NCI-H510A (cell line): ENCODE results near the gene PPP1CB.
A peak's percentile ranks its signal among the peaks of the same experiment; 100 is the strongest.
"Not testable (repeated sequence)": the region's sequence is repeated elsewhere in the genome, so short reads cannot be mapped to it uniquely, and the experiment has no call there.

Source experiments
- DNase-seq: peaks from one replicate; lab custom pipeline; 2025; lab: John Stamatoyannopoulos, UW

PPP1CB gene

DNA sequence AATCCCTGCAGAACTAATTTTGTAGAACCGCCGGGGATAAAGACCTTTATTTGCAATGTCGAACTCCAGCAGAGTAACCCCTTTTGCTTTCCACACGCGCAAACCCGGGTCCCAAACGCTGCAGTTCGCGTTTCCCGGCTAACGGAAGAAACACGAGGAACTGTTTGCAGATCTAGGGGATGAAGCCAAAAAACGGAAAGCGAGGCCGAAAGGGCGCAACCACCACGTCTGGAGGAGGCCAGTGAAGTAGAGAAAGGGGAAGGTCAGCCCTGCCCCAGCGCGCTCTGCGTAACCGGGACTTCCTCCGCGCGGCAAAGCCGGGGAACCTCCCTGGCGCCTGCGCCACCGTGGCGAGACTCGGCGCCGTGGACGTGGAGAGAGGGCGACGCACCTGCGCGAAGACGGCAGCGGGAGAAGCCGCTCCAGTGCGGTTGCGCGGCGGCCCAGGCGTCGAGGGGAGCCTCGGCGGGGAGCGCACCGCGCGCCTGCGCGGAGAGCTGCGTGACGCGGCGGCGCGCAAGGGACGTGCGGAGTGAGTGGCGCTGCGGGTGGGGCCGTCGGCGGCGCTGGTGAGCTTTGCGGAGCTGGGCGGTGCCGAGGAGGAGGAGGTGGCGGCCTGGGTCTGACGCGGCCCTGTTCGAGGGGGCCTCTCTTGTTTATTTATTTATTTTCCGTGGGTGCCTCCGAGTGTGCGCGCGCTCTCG, at the start of gene PPP1CB:
TSS of gene PPP1CB (plus strand) at position 579 of the 704 bp plus-strand sequence. CDS start 295 bp downstream, outside the sequence.
- DNase-seq: peak; percentile 90

DNA sequence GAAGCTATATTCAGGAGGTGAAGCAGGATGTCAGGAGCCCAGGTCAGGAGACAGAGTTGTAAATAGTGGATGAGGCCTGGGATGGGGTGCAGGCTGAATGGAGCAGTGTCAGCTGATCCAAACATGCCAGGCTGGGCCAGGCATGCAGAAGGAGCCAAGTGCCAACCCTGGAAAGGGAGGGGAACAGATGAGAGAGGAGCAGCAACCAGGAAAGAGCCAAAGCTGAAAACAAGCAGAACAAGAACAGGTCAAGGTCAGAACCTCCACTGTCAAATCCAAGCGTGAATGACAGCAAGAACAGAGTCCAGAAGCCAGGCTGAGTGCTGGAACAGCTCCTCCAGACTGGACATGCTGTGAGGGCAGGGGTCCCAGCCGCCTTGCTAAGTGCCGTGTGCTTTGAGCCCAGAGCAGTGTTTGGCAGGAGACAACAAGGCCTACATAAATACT, 49.2 kb upstream of the PPP1CB start:
- no peak for DNase-seq

DNA sequence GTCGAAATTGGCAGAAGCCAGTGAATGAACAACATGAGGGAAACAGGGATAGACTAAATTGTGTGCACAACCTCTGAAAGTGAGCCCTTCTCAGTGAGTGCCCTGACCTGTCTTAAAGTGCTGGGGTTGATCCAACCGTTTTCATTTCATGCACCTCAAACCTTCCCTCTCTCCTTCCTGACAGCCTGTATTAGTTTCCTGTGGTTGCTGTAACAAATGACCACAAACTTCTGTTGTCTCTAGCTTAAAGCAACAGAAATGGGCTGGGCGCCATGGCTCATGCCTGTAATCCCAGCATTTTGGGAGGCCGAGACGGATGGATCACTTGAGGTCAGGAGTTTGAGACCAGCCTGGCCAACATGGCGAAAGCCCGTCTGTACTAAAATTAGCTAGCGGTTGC, 48.8 kb upstream of the PPP1CB start:
- no peak for DNase-seq

DNA sequence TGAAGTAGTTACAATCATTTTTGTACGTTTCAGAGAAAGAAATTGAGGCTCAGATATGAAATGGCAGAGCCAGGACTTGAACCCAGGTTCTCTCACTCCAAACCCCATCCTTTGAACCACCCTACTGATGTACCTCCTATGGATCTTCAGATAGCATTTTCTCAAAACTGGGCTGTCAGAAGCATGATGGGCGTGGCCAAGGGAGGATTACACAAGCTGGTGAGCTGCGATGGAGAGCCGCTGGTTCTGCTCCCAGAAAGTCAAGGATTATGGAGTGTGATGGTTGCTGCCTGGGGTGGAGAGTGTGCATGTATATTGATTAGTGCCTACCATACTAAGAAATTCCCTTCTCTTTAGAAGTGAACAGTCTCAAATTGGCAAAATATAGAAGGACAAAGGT, 47.0 kb upstream of the PPP1CB start:
- no peak for DNase-seq

DNA sequence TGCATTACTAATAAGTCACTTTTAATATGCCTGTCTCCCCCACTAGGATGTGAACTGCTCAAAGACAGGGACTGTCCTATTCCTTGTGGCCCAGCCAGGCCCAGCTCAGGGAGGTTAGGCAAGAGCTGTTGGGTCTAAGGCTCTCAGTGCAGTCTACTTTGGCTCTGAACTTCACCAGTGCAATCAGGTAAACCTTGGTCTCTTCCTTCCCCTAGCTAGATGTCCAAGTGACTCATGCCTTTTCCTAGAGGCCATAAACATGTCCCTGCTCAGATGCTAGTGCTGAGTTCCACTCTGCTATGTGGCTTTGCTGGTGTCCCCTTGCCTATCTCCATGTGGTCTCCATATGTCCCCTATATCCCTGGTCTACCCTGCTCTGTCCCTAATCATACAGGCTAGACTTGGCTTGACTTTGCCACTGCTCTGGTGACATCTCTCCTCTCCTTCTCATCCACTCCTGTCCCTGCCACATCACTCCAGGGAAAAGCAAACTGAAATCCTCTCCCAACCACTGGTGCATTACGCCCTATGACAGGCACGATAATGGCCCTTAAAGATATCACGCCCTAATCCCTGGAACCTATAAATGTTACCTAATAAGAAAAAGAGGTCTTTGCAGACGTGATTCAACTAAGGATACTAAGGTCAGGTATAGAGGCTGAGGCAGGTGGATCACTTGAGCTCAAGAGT, 45.7 kb upstream of the PPP1CB start:
- DNase-seq: no peak

DNA sequence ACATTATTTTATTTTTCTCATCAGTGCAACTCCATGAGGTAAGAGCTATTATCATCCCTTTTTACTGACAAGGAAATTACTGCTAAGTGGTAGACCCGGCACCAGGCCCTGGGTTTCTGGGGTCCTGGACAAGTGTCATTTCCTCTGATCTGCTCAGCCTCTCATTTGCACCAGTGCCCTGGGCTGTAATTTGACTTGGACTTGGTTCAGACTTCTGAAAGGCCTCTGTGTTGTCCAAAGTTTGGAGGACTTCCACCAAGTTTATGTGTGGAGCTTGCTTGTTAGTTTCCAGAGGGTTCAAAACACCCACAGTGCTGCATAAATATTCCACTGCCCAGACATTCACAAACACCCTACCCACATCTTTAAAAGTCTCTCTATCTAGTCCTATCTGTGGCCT, 44.0 kb upstream of the PPP1CB start:
- no peak for DNase-seq

DNA sequence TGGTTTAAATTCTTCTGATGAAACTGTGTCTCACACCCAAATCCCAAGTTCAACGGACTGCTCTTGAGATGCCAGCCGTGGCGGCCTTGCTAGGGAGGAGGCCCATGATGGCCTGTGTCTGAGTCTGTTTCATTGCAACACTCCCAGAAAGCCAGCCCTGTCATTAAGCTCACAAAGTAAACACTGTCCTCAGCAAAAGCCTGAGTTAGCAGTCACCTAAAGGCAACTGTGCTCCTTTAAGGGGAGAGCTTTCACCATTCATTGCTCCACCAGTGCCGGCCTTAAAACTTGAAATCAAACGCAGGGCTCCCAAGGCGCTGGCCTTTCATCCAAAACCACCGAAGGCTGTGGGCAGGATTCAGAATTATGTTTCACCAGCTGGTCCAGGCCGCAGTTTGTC, 42.5 kb upstream of the PPP1CB start:
- peak; percentile 28 for DNase-seq

DNA sequence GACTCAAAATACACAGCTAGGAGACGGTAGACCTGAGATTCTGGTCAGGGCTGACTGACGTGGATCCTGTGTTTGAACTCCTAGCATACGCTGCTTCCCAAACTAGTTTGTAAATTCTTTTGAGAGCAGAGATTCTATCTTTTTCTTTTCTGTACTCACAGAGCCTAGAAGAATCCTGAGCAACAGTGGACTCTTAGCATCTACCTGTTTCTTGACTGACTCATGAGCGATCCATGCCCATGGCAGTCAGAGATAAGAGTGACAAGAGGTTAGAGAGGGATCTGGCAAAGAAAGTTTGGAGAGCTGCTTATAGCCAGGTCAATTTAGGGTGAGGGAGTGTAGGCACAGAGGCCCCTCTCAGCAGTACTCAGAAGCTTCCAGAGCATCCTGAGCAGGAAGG, 41.1 kb upstream of the PPP1CB start:
- DNase-seq: no peak

DNA sequence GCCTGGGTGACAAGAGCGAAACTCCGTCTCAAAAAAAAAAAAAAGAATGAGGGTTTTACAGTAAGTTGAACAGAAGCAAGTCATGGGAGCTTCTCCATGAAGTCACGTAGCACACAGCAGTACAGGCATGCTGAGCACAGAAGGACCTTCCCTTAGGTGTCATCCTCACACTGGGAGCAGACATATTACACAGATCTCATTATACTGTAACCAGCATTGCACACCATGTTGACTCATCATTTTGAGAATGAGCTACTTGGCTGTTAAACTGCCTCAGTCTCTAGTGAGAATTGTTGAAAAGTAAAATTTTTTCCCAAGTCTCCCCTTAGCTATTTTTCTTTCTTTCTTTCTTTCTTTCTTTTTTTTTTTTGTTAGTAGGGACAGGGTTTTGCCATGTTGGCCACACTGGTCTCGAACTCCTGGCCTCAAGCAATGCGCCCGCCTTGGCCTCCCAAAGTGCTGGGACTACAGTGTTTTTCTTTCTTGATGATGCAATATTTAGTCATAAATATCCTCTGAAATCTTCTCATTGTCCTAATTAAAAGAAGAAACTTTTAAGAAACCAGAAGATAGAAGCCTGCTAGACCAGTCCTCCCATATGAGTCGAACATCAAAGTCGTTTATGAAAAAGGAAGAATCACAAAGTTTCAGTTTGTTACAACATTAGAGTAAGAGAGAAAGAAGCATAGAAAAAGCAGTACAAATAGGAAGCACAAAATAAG, 37.9 kb upstream of the PPP1CB start:
- DNase-seq: no peak

DNA sequence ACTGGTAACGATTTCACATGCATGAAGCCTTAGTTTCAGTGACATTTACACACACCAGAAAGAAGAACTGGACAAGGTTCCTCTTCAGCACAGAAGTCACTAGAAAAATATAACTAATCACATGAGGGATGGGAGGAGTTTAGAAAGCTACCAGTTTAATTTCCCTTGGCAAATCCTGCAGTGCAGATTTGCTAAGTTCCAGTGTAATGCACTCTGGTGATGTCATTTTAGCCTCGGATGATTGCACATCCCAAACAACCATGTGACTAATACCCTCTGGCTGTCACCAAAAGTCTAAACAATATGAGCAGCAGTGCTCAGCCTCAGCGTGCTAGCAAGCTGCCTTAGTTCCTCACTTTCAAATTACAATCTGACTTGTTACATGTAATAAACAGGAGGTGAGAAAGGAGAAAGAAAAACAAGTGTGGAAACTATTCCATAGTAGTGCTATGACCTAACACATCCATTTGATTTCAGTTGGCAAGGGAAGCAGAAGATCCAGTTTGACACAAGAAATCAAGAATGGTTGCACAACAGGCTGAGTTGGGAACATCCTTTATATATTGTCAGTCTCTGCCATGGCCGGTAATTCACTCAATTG, 35.3 kb upstream of the PPP1CB start:
- peak; percentile 75 for DNase-seq

DNA sequence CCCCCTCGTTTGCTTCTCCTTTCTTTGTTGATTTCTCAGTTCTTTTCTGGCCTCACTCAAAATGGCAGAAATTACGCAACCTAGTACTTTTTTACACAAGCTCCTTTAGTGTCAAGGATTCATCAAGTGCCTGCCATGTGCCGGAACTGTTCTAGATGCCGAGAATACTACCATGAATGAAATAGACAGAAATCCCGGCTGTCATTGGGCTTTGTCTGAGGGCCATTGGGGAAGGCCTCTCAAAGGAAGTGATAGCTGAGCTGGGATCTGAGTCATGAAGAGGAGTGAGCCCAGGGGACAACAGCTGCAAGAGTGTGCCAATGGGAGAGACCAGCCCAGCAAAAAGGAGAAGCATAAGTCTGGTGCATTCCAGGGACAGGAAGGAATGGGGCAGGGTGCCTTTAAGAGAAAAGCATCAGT, 34.3 kb upstream of the PPP1CB start:
- DNase-seq: peak; percentile 71

DNA sequence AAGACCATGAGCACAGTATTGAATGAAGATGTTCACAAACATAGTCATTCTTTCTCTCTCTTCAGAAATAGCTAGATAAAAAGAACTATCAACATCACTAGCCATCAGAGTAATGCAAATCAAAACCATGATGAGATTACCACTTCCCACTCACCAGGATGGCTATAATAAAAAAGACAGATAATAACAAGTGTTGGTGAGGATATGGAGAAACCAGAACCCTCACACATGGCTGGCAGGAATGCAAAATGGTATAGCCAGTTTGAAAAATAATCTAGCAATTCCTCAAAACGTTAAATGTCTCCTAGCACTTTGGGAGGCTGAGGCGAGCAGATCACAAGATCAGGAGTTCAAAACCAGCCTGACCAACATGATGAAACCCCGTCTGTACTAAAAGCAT, 31.3 kb upstream of the PPP1CB start:
- DNase-seq: no peak

DNA sequence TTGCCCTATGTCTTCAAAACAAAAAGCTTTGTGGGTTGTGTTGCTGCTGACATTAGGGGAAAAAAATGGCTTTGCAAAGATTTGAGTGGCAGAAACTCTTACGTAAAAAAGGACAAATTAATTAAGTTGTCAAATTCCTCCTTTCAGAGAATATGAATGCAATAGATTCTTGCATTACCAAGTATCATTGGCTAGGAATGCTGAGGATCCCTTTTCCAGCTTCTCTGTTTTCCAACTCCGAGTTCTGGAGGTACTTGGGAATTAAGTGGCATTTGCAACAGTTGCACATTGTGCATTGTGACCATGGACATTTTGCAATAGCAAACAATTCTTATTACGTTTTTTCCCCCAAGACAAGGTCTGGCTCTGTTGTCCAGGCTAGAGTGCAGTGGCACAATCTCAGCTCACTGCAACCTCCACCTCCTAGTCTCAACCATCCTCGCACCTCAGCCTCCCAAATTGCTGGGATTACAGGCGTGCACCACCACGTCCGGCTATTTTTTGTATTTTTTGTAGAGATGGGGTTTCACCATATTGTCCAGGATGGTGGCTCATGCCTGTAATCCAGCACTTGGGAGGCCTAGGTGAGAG, 29.9 kb upstream of the PPP1CB start:
- DNase-seq: no peak

DNA sequence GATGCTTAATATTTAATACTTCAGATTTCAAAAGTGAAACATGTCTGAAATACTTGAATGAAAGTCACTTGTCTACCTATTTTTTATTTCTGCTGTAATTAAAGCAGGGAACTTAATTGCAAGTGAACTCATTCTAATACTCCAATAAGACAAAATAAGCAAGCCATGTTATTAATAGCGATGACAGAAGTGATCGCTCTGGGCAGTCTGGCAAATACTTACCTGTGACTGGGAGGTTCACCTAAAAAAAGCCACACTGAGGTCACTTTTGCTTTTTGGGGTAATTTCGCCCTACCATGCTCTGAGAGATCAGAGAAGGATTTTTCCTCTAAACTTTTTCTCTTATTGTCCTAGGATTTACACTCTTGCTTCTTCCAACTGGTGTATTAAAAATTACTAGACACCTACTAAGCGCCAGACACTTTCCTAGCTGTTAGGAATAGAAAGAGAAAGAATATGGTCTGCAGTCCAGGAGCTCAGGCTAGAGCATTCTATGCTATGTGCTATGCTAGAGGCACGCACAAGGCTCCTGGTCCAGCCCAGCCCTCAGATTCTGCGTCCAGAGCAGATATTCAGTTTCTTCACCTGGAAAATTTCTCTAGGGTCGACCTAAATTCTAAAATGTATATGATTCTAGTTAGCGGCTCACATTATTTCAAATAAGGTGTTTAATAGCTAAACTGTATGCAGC, 26.5 kb upstream of the PPP1CB start:
- DNase-seq: no peak

DNA sequence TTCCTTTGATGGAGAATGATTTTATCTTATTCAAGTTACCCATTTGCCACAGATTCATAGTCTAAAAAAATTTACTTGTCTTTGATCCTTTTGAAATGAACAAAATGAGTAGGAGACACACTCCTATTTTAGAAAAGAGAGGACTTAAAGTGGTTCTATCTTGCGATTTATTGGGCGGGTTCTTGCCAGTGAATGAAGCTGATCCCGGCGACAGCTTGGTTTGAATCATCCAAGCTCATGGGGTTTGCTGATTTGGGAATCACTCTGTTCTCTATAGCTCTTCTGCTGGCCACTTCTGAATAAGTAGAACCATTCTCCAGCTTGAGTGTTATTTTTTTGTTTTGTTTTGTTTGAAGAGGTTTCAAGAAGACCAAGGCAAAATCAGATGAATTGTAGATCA, 25.5 kb upstream of the PPP1CB start:
- no peak for DNase-seq

DNA sequence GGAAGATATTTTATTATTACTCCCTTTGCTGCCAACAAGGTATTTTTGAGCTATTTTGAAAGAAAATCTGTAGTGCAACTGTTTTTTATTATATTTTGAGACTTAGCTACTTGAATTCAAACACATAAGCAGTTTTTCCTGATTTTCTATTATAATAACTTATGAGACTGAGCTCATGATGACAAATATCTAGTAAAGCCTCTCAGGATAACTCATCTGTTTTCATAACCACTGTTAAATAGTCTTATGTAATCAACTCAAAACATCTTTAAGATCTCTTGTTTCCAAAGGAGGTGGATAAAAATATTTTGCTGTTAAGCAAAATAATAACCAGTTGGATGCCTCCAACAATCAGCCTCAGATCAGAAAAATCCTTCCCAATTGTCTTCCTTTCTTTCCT, 21.9 kb upstream of the PPP1CB start:
- DNase-seq: no peak

DNA sequence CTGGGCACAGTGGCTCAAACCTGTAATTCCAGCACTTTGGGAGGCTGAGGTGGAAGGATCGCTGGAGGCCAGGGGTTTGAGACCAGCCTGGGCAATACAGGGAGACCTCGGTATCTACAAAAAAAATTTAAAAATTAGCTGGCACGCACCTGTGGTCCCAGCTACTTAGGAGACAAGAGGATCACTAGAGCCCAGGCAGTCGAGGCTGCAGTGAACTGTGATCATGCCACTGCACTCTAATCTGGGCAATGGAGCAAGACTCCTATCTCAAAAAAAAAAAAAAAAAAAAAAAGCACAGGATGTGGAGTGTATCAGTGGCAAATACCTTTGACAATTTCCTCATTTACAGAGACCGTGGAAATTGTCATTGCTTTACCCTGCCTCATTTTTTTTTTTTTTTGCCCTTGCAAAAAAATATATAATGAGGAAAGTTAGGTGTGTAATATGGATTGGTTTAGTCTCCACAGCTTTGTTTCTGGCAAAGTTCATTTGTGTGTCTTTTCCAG, 20.9 kb upstream of the PPP1CB start:
- DNase-seq: no peak

DNA sequence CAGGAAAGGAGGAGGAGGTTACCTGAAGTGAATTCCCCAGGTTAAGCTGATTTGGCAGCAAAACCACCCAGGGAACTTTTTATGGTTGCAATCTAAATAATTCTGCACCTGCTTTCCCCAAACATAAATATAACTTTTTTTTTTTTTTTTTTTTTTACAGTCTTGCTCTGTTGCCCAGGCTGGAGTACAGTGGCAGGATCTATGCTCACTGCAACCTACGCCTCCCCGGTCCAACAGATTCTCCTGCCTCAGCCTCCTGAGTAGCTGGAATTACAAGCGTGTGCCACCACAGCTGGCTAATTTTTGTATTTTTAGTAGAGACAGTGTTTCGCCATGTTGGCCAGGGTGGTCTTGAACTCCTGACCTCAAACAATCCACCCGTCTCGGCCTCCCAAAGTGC, 16.1 kb upstream of the PPP1CB start:
- no peak for DNase-seq

DNA sequence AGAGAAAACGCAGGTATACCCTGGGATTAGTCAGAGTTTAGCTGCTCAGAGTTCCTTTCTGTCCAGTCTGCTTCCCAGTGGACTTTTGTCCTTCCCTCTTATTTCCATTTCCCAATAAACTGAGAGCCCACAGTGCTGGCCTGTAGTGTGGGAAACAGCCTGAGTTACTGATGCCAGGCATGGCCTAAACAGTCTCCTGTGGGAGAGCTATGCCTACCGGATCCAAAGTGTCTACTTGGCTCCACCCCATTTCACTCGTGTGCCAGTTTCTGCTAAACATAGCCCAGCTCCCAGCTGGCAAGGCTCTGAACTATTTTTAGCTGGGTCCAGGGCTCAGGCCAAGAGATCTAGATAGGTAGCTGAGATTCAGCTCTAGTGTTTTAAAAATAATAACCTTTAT, 15.6 kb upstream of the PPP1CB start:
- no peak for DNase-seq

DNA sequence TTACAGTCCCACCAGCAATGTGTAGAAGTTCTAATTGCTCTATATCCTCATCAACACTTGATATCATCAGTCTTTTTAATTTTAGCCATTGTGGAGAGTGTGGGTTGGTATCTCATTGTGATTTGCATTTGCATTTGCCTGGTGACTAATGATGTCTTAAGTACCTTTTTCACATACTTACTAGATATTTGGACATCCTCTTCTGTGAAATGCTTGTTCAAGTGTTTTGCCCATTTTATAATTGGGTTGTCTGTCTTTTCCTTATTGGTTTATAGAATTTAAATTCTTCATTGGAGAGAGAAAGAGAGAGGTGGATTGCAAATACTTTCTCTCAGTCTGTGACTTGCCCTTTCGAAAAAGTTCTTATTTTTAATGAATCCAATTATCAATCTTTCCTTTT, 14.0 kb upstream of the PPP1CB start:
- no peak for DNase-seq

DNA sequence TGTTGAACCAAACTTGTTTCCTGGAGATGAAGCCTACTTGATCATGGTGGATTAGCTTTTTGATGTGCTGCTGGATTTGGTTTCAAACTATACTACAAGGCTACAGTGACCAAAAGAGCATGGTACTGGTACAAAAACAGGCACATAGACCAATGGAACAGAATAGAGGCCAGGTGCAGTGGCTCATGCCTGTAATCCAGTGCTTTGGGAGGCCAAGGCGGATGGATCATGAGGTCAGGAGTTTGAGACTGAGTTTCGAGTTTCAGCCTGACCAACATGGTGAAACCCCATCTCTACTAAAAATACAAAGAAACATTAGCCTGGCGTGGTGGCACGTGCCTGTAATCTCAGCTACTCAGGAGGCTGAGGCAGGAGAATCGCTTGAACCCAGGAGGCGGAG, 9.0 kb upstream of the PPP1CB start:
- DNase-seq: not testable (repeated sequence)
